GM03348 (cell line): ENCODE measurements around the gene PCMTD2.

ENCODE experiments used
- DNase-seq: peaks from one replicate; pipeline ENCODE4 v3.0.0; 2012; ENCODE audit warnings: low spot score

PCMTD2 gene

GRCh38 chr20:64255361-64256281 lies at the start of gene PCMTD2:
Gene PCMTD2 (plus strand): TSS chr20:64255748. CDS start chr20:64259966, 4,218 bp downstream.
- peak; percentile 99 for DNase-seq

DNA sequence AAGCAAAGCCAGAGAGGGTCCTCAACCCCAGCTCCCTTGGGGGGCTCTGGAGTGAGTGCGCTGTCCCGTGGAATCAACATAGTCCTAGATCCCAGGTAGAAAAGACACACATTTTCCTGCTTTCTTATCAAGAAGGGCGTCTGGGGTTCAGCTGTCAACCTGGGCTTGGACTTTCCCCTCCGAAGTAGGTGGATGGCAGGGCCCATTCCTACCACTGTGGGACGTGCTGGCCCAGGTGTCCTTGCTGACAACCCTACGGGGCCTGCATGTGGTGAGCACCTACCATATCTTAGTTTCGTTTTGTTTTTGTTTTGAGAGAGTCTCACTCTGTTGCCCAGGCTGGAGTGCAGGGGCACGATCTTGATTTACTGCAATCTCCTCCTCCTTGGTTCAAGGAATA lies 48.9 kb upstream of the PCMTD2 start:
- DNase-seq: no peak

DNA sequence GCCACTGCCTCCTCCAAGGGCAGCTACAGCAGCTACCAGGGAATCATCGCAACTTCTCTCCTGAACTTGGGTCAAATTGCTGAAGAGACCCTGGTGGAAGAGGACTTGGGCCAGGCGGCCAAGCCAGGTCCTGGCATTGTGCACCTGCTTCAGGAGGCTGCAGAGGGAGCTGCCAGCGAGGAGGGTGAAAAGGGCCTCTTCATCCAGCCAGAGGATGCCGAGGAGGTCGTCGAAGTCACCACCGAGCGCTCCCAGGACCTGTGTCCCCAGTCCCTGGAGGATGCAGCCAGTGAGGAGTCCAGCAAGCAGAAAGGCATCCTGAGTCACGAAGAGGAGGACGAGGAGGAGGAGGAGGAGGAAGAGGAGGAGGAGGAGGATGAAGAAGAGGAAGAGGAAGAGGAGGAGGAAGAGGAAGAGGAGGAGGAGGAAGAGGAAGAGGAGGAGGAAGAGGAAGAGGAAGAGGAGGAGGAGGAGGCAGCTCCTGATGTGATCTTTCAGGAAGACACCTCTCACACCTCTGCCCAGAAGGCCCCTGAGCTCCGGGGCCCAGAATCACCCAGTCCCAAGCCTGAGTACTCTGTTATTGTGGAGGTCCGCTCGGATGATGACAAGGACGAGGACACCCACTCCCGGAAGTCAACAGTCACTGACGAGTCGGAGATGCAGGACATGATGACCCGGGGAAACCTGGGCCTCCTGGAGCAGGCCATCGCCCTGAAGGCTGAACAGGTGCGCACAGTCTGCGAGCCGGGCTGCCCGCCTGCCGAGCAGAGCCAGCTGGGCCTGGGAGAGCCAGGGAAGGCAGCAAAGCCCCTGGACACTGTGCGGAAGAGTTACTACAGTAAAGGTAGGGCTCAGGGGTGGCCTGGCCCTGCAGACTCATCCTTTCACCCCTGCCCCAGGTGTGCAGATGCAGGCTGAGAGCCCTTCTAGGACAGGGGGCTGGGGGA lies 47.6 kb upstream of the PCMTD2 start:
- no peak for DNase-seq

DNA sequence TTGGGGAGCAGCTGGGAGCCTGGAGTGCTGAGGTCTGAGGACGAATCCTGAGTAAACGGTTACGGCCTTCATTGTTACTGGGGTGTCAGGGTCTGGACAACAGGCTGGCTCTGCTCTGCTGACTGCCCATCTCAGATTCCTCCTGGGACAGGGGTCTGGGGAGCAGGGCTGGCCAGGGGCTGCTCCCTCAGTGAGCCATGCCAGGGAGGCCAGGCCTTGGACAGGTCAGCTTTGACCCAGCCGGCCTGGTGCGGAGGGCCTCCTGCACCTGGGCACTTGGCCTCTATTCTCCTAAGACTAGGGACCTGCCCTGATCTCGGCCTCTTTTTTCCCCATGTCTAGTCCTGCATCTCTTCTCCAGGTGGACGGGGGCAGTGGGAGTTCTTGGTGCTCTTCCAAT lies 46.4 kb upstream of the PCMTD2 start:
- no peak for DNase-seq

- no peak for DNase-seq
Measured at GRCh38 chr20:64210656-64211369, 44.7 kb upstream of the PCMTD2 start.

DNA sequence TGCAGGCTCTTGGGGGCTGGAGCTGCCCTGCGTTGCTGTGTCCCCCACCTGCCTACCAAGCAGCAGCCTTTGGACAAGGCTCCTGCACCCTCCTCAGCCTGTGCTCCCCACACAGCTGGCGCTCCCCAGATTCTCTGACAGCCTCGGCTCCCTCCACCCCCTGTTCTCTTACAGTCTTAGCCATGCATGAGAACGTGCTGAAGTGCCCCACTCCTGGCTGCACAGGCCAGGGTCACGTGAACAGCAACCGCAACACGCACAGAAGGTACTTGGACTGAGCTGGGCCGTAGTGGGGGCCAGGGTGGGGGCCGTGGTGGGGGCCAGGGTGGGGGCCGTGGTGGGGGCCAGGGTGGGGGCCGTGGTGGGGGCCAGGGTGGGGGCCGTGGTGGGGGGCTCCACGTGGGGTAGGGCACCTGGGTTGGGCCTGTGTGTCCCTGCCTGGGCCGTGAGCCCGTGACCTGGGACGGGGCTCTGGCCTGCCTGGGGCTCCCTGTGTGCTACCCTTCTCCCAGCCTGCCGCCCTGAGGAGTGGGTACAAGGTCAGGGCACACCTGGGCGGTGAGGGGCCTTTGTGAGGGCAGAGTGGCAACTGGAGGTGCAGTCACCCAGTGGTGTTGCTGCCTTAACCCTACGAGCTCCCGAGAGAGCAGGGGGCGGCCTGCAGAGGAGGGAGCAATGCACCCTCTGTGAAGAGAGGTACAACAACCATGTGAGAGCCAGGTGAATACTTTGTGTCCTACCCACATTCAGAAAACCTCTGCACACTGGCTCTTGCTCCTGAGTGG lies 43.5 kb upstream of the PCMTD2 start:
- no peak for DNase-seq

- DNase-seq: peak; percentile 80
Measured at GRCh38 chr20:64212755-64213154, 42.8 kb upstream of the PCMTD2 start.

GRCh38 chr20:64214113-64214512 lies 41.4 kb upstream of the PCMTD2 start:
- no peak for DNase-seq

- DNase-seq: no peak
Measured at GRCh38 chr20:64214952-64215351, 40.6 kb upstream of the PCMTD2 start.

GRCh38 chr20:64216036-64216435 lies 39.5 kb upstream of the PCMTD2 start:
- no peak for DNase-seq

GRCh38 chr20:64216910-64217309 lies 38.6 kb upstream of the PCMTD2 start:
- no peak for DNase-seq

- no peak for DNase-seq
Measured at GRCh38 chr20:64217539-64218221, 37.9 kb upstream of the PCMTD2 start.

DNA sequence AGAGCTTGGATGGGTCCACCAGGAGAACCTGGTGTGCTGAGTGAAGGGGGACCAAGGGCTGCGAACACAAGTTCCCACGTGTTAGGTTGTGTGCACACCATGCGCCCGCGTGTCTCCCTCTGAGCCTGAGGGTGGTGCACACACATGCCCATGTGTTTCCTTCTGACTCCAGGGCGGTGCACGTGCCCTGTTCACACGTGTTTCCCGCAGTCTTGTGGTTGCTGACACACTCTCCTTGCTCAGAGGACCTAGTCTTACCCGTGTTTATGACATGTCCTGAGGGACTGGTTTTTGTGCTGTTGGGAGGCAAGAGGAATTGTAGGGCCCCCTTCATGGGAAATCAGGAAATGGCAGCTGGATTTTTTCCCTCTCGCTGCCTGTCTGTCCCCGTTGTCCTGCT lies 36.3 kb upstream of the PCMTD2 start:
- peak; percentile 34 for DNase-seq

DNA sequence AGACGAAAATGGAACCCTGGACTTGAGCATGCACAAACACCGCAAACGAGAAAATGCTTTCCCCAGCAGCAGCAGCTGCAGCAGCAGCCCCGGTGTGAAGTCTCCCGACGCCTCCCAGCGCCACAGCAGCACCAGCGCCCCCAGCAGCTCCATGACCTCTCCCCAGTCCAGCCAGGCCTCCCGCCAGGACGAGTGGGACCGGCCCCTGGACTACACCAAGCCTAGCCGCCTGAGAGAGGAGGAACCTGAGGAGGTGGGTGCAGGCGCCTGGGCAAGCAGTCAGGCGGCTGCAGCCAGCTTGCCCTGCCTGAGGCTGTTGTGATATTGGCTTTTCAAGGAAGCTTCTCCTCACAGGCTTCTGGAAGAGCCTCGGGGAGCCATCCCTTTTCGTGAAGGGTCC lies 35.8 kb upstream of the PCMTD2 start:
- DNase-seq: no peak

GRCh38 chr20:64220420-64220819 lies 35.1 kb upstream of the PCMTD2 start:
- DNase-seq: no peak

- no peak for DNase-seq
Measured at GRCh38 chr20:64220891-64221527, 34.5 kb upstream of the PCMTD2 start.

- DNase-seq: peak; percentile 52
Measured at GRCh38 chr20:64222291-64222735, 33.2 kb upstream of the PCMTD2 start.

GRCh38 chr20:64222851-64223525 lies 32.6 kb upstream of the PCMTD2 start:
- no peak for DNase-seq

- peak; percentile 38 for DNase-seq
Measured at GRCh38 chr20:64223526-64224067, 32.0 kb upstream of the PCMTD2 start.
